AG09309 (cell line): Measurements from ENCODE around the gene BABAM1.

Experiments
- DNase-seq: peaks from one replicate; pipeline ENCODE4 v3.0.0-alpha.2; 2010; ENCODE audit warnings: low read depth
- H3K4me3 ChIP-seq: 2 replicates; pipeline ENCODE4 v1.5.1; 2011; ENCODE audit warnings: mild to moderate bottlenecking, low read depth, low read length, moderate library complexity; ENCODE audit not compliant: control insufficient read depth
- TF ChIP-seq, protein P1 (sequence below): IDR thresholded peaks from 2 replicates; pipeline ENCODE4 v1.5.1; 2011; ENCODE audit warnings: mild to moderate bottlenecking, low read depth, low read length, inconsistent platforms; ENCODE audit not compliant: insufficient read depth, control insufficient read depth; ENCODE audit errors: missing control alignments

Gene BABAM1

GRCh38 chr19:17314007-17314593, 46.9 kb downstream of the BABAM1 start:
- TF ChIP-seq, protein P1, sequence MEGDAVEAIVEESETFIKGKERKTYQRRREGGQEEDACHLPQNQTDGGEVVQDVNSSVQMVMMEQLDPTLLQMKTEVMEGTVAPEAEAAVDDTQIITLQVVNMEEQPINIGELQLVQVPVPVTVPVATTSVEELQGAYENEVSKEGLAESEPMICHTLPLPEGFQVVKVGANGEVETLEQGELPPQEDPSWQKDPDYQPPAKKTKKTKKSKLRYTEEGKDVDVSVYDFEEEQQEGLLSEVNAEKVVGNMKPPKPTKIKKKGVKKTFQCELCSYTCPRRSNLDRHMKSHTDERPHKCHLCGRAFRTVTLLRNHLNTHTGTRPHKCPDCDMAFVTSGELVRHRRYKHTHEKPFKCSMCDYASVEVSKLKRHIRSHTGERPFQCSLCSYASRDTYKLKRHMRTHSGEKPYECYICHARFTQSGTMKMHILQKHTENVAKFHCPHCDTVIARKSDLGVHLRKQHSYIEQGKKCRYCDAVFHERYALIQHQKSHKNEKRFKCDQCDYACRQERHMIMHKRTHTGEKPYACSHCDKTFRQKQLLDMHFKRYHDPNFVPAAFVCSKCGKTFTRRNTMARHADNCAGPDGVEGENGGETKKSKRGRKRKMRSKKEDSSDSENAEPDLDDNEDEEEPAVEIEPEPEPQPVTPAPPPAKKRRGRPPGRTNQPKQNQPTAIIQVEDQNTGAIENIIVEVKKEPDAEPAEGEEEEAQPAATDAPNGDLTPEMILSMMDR: no peak

GRCh38 chr19:17318966-17319365, 51.7 kb downstream of the BABAM1 start:
- TF ChIP-seq, protein P1: no peak
- DNase-seq: no peak
- no peak overlapping the region for H3K4me3 ChIP-seq

More at GRCh38 chr19:17314007-17314593, 46.9 kb downstream of the BABAM1 start:
- no peak for DNase-seq
- H3K4me3 ChIP-seq: no peak overlapping the region

- H3K4me3 ChIP-seq: no peak overlapping the region
- TF ChIP-seq, protein P1: no peak
- DNase-seq: no peak
Observed at GRCh38 chr19:17319473-17320238, 52.4 kb downstream of the BABAM1 start.

DNA sequence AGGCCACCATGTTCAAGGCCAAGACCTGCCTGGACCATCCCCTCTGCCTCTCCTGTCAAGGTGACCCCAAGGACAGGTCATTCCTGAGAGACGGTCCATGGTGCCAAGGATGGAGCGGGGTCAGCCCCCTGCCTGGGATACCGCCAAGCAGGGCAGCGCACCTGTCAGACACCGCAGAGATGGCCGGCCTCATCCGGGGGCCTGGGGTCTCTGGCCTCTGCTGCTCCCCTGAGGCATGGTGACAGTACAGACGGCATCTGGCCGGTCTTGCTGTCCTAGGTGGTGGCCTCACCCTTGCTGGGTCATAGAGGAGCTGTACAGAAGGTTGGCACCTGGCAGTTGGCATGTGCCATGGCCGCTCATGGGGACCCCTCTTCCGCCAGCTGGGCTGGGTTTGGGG, 53.2 kb downstream of the BABAM1 start:
- DNase-seq: no peak
- H3K4me3 ChIP-seq: no peak overlapping the region
- TF ChIP-seq, protein P1: no peak

DNA sequence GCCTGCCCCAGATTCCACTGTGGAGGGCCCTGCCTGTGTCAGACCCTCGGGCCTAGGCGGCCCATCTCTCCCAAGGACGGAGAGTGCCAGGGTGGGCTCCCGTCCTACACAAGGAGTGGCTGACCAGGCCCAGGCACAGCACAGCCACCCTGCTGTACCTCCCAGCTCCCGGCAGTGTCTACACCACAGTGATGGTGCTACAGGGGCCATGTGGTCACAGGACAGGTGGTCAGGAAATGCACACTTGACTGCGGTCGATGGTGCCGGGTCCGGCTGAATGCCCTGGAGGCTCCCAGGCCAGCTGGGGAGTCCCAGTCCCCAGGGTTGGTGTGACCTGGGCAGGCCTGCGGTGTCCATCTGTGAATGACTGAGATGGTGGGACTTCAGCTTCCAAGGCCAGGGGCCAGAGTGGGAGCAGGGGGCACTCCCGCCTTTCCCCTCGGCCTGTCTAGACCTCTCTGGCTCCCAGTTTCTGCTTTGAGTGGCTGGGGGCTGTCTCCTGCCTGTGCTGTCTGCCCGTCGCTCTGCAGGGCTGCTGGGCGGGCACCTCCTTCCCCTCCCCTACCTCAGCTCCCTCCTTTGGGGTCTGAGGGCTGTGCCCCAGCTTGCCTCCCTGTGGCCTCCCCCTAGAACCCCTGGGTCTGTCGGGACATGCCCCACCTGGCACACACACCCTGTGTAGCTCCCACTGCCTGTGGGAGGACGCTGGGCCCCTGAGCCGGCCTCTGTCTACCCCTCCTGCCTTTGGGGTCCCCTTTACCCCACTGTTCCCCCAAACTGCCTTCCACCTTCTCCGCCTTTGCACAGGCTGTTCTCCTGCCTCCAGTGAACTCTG, 54.6 kb downstream of the BABAM1 start:
- TF ChIP-seq, protein P1: no peak
- DNase-seq: no peak
- H3K4me3 ChIP-seq: no peak overlapping the region

- no peak for DNase-seq
- H3K4me3 ChIP-seq: no peak overlapping the region
- TF ChIP-seq, protein P1: no peak
Observed at GRCh38 chr19:17322854-17323253, 55.6 kb downstream of the BABAM1 start.
